Heart right ventricle (tissue), 16 donors: ENCODE results near the gene CCDC92. TPM values are rescaled to one million over a fixed set of nuclear protein-coding genes. Genes with fewer than 3 reads are reported as not detected.

Source experiments
- ATAC-seq, 8 donors: fragments of 200-7000 bp; cut with Tn5 transposase; one replicate each; pipeline ENCODE4 v1.9.1; 2020; ENCODE audit warnings: mild to moderate bottlenecking in 8 of 8, moderate library complexity in 8 of 8, moderate number of reproducible peaks in 1 of 8
- DNase-seq, 2 donors: peaks; one replicate each; pipeline ENCODE4 v3.0.0-alpha.2; 2020
- H3K27ac ChIP-seq, 10 donors: fragments of 200-600 bp; sonication (generic) in 2 of 10; one replicate each; pipeline versions ENCODE4 v1.5.0 to v1.8.0; 2020 to 2022; ENCODE audit warnings: mild to moderate bottlenecking in 3 of 10
- H3K27me3 ChIP-seq, 7 donors: fragments of 200-600 bp; one replicate each; pipeline ENCODE4 v1.8.0; 2021 to 2022; ENCODE audit warnings: mild to moderate bottlenecking in 2 of 7
- H3K36me3 ChIP-seq, 9 donors: fragments of 200-600 bp; sonication (generic) in 1 of 9; one replicate each; pipeline versions ENCODE4 v1.5.0 to v1.8.0; 2020 to 2022; ENCODE audit warnings: mild to moderate bottlenecking in 2 of 9
- H3K4me1 ChIP-seq, 9 donors: fragments of 200-600 bp; sonication (generic) in 1 of 9; one replicate each; pipeline versions ENCODE4 v1.5.0 to v1.8.0; 2020 to 2022; ENCODE audit warnings: mild to moderate bottlenecking in 4 of 9
- H3K4me3 ChIP-seq, 10 donors: fragments of 200-600 bp; sonication (generic) in 2 of 10; one replicate each; pipeline versions ENCODE4 v1.5.0 to v1.8.0; 2020 to 2022; ENCODE audit warnings: mild to moderate bottlenecking in 7 of 10, moderate library complexity in 2 of 10
- H3K9me3 ChIP-seq, 11 donors: fragments of 200-600 bp in 10 of 11; sonication (generic) in 2 of 11; one replicate each; pipeline versions ENCODE4 v1.5.0 to v1.8.0; 2013 to 2022; ENCODE audit warnings: mild to moderate bottlenecking in 2 of 11, control low read depth in 1 of 11, moderate library complexity in 1 of 11
- WGBS, 2 donors: extraction: QIAGEN DNeasy Blood & Tissue Kit; methylation state at CpG; one replicate each; pipeline ENCODE4 v1.1.7; 2013; ENCODE audit warnings: inconsistent platforms in 1 of 2; 5-methylcytosine and 5-hydroxymethylcytosine counted together
- intact Hi-C, 10 donors: fragments of 100-400 bp; cut with DNase I; formaldehyde crosslinking; loops; one replicate each; pipeline versions ENCODE4 v1.11.1 to v1.14.2; 2022
- polyA plus RNA-seq, 2 donors: library from polyadenylated mRNA; stranded (reverse); fragments of 200-250 nt; gene quantifications; one replicate each; pipeline ENCODE4 v1.2.3, GENCODE V29; 2013
- total RNA-seq, 10 donors: library from RNA; stranded (reverse); fragmentation: NEBNext Ultra II Directional in 3 of 10; extraction: Animal tissue kit (Norgen Biotek cat#: 25700) in 3 of 10; gene quantifications; one replicate each; pipeline versions ENCODE4 v1.2.1 to v1.2.4, GENCODE V29; 2021 to 2023
- TF ChIP-seq, protein P1 (sequence below), 9 donors: fragments of 200-600 bp; sonication (generic) in 2 of 9; IDR thresholded peaks; one replicate each; pipeline versions ENCODE4 v1.5.0 to v1.8.0; 2021 to 2022; ENCODE audit warnings: antibody characterized with exemption in 9 of 9, mild to moderate bottlenecking in 5 of 9, moderate library complexity in 1 of 9
- donor health status: Arrhythmogenic right ventricular cardiomyopathy.
- donor health status: ischemic (EF 13 %, LVEDD 7.1; RV severe dilation, severe dysfunction).
- donor health status: healthy with polysubstance abuse.
- donor health status: DM: no; HTN: yes; CAD: no.
- donor health status: DM: no; HTN: no; CAD: no.
- donor health status: ischemic (EF 25% LVEDD 6.9; RV normal size, moderate dysfunction).
- donor health status: ischemic (EF 25% LVEDD 5.7; RV mildly dilated, moderate dysfunction).
- donor health status: healthy.
- donor health status: DM: yes; HTN: yes; CAD: no.
- donor health status: Ischemic cardiomyopathy.
- donor health status: ischemic (EF 35%, LVEDD 5.7; RV mildly dilated, moderate dysfunction).
- donor health status: nonischemic (EF 11% LVEDD 7.7; RV severe dilation, severe dysfunction).
- donor health status: DM: yes; HTN: yes; CAD: no.
- donor health status: PGD.
- donor health status: ischemic (EF 29% LVEDD 5.4; RV normal size, mild dysfunction).
- donor health status: nonischemic (EF 23%, LVEDD 6.1; RV moderate dilation, normal function).

Gene CCDC92
- total and polyA plus RNA-seq, 12 donors: 38.5 to 77.1 (median 56.5) TPM

DNA sequence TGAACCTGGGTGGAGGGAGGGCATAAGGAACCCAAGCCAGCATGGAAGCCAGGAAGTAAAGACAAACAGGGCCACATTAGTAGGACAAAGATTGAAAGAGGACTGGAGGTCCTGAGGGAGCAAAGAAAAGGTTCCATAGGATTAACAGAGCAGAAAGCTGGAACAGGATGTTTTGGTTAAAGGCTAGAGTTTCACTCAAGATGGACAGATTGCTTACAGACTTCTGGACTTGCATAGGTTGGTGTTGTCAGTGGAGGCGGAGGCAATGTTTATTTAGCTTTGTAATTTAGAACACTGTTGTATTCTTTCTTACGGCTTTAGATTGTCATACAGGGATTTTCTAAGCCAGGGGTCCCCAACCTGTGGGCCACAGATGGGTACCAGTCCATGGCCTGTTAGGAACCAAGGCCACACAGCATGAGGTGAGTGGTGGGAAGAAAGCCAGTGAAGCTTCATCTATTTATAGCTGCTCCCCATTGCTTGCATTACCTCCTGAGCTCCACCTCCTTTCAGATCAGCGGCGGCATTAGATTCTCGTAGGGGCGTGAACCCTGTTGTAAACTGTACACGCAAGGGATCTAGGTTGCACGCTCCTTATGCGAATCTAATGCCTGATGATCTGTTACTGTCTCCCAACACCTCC, 31.7 kb upstream of the CCDC92 start:
- TF ChIP-seq, protein P1, sequence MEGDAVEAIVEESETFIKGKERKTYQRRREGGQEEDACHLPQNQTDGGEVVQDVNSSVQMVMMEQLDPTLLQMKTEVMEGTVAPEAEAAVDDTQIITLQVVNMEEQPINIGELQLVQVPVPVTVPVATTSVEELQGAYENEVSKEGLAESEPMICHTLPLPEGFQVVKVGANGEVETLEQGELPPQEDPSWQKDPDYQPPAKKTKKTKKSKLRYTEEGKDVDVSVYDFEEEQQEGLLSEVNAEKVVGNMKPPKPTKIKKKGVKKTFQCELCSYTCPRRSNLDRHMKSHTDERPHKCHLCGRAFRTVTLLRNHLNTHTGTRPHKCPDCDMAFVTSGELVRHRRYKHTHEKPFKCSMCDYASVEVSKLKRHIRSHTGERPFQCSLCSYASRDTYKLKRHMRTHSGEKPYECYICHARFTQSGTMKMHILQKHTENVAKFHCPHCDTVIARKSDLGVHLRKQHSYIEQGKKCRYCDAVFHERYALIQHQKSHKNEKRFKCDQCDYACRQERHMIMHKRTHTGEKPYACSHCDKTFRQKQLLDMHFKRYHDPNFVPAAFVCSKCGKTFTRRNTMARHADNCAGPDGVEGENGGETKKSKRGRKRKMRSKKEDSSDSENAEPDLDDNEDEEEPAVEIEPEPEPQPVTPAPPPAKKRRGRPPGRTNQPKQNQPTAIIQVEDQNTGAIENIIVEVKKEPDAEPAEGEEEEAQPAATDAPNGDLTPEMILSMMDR (IDR thresholded peaks at IDR 0.05): no peak
- ATAC-seq: no peak
- H3K4me3 ChIP-seq: no peak overlapping the region
- no peak for DNase-seq
- 84 to 87% methylated on average over 9 of the region's 9 CpGs for WGBS, 2 donors
- H3K4me1 ChIP-seq: peaks cover 0 to 71% (median 25%) of the 10 kb centered on the region in 9 donors
- H3K36me3 ChIP-seq: peaks cover 0 to 69% (median 3%) of the 10 kb centered on the region in 9 donors
- H3K27ac ChIP-seq: no peak overlapping the region
- H3K27me3 ChIP-seq: no peaks in the 10 kb centered on the region
- intact Hi-C loops: no loop called here
- H3K9me3 ChIP-seq: no peaks in the 10 kb centered on the region

- H3K27ac ChIP-seq: no peak overlapping the region
- TF ChIP-seq, protein P1 (IDR thresholded peaks at IDR 0.05): no peak
- intact Hi-C loops: no loop called here
- DNase-seq: no peak
- 56 to 71% methylated on average over 2 of the region's 2 CpGs for WGBS, 2 donors
- no peak for ATAC-seq
- H3K36me3 ChIP-seq: peaks cover 0 to 82% (median 3%) of the 10 kb centered on the region in 9 donors
- H3K4me3 ChIP-seq: no peak overlapping the region
- H3K27me3 ChIP-seq: no peaks in the 10 kb centered on the region
- H3K4me1 ChIP-seq: peaks cover 5 to 70% (median 30%) of the 10 kb centered on the region in 9 donors
- H3K9me3 ChIP-seq: no peaks in the 10 kb centered on the region
Measured at GRCh38 chr12:124002654-124003053, 30.0 kb upstream of the CCDC92 start.

DNA sequence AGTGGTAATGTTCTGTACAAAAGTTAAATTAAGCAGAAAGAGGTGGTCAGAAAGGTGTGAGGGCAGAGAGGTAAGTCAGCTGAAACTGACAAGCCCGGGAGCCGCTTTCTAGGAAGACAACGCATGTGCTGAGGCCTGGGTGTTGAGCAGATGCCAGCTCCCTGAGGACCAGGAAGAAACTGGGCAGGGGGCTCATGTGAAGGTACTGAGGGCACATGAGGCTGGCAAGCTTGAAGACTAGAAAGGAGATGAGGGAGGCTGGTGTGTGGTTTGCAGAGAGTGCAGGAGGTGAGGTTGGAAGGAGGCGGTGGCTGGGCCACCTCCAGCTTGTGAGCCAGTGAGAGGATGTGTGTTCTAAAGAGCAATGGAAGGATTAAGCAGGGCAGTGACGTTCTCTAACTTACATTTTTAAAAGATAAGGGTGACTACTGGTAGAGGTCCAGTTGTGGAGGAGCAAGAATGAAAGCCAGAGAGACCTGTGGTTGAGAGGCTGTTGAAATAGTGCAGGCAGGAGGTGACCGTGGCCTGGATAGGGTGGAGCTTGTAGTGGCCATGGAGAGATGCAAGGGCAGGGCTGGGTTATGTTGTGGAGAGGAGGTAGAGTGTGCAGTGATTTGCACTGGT, 29.5 kb upstream of the CCDC92 start:
- TF ChIP-seq, protein P1 (IDR thresholded peaks at IDR 0.05): no peak
- DNase-seq (no peak), ATAC-seq (peak in 6 of 8 donors; percentile 34 to 80 (median 61))
- H3K4me3 ChIP-seq: no peak overlapping the region
- H3K9me3 ChIP-seq: no peaks in the 10 kb centered on the region
- intact Hi-C loops: no loop called here
- H3K27ac ChIP-seq: peak overlapping the region in 2 of 10 donors; percentile 13 to 51
- H3K4me1 ChIP-seq: peaks cover 5 to 75% (median 32%) of the 10 kb centered on the region in 9 donors
- H3K36me3 ChIP-seq: peaks cover 0 to 78% (median 3%) of the 10 kb centered on the region in 9 donors
- H3K27me3 ChIP-seq: no peaks in the 10 kb centered on the region
- 66 to 78% methylated on average over 6 of the region's 6 CpGs for WGBS, 2 donors

DNA sequence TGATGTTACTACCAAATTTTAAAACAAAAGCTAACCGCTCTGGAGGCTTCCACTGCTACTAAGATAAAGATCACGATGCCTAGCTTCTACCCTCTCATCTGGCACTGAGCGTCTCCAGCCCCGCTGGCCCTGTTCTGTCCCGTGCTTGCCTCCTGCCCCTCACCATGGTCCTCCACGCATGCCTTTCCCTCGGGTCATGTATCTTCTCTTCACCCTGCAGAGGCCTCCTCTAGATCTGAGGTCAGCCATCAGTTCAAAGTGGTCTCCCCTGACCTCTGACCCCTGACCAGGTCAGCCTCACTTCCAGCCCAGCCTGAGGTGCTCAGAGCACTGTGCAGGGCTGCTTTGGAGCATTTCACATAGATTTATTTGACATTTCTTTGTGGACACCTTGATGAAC, 28.7 kb upstream of the CCDC92 start:
- H3K4me1 ChIP-seq: peaks cover 5 to 80% (median 33%) of the 10 kb centered on the region in 9 donors
- intact Hi-C loops: no loop called here
- DNase-seq (no peak), ATAC-seq (no peak)
- H3K36me3 ChIP-seq: peaks cover 0 to 72% (median 3%) of the 10 kb centered on the region in 9 donors
- no peak overlapping the region for H3K4me3 ChIP-seq
- H3K9me3 ChIP-seq: no peaks in the 10 kb centered on the region
- H3K27ac ChIP-seq: no peak overlapping the region
- no peaks in the 10 kb centered on the region for H3K27me3 ChIP-seq
- WGBS, 2 donors: 83 to 86% methylated on average over 7 of the region's 7 CpGs
- TF ChIP-seq, protein P1 (IDR thresholded peaks at IDR 0.05): no peak
